Peyer's patch (tissue), 4 donors: ENCODE data around the gene SMAGP. TPM values are rescaled to one million over a fixed set of nuclear protein-coding genes. Genes with fewer than 3 reads are reported as not detected.
A peak's percentile ranks its signal among the peaks of the same experiment; 100 is the strongest.
"Not testable (repeated sequence)": the region's sequence is repeated elsewhere in the genome, so short reads cannot be mapped to it uniquely, and the experiment has no call there.

ENCODE experiments used
- DNase-seq, 3 donors: peaks; one replicate each; pipeline ENCODE4 v3.0.0-alpha.2; 2017 to 2019
- H3K27ac ChIP-seq, 4 donors: fragments of 200-600 bp; sonication (generic); one replicate each; pipeline ENCODE4 v1.5.1; 2016 to 2019
- H3K27me3 ChIP-seq, 2 donors: fragments of 200-600 bp; sonication (generic); one replicate each; pipeline ENCODE4 v1.5.1; 2019
- H3K36me3 ChIP-seq, 3 donors: fragments of 200-600 bp; sonication (generic); one replicate each; pipeline ENCODE4 v1.5.1; 2016 to 2019
- H3K4me1 ChIP-seq, 4 donors: fragments of 200-600 bp; sonication (generic); one replicate each; pipeline ENCODE4 v1.5.1; 2016 to 2019
- H3K4me3 ChIP-seq, 4 donors: fragments of 200-600 bp; sonication (generic); 1 replicate in 3 of 4; 2 replicates in 1 of 4; pipeline ENCODE4 v1.5.1; 2016 to 2019; ENCODE audit warnings: mild to moderate bottlenecking in 1 of 4
- H3K9me3 ChIP-seq, 4 donors: fragments of 200-600 bp; sonication (generic); one replicate each; pipeline ENCODE4 v1.5.1; 2016 to 2019; ENCODE audit warnings: mild to moderate bottlenecking in 1 of 4
- POLR2A ChIP-seq, 2 donors: fragments of 450-650 bp; IDR thresholded peaks; one replicate each; pipeline ENCODE4 v1.5.1; 2017; ENCODE audit warnings: antibody characterized with exemption in 2 of 2, mild to moderate bottlenecking in 2 of 2, moderate library complexity in 2 of 2
- total RNA-seq, 4 donors: library from RNA; depleted of rRNA; stranded (reverse); fragments of >200 nt; gene quantifications; one replicate each; pipeline ENCODE4 v1.1.0, GENCODE V29; 2016
- TF ChIP-seq, protein P1 (sequence below), 6 experiments: fragments of 450-650 bp in 4 of 6; fragments of 200-600 bp in 2 of 6; sonication (generic) in 1 of 6; IDR thresholded peaks; one replicate each; pipeline ENCODE4 v1.5.1; 2017 to 2019; ENCODE audit warnings: antibody characterized with exemption in 6 of 6, mild to moderate bottlenecking in 3 of 6, moderate library complexity in 1 of 6

The SMAGP gene
- total RNA-seq, 4 donors from 2014 or later, result 23.1 to 42.9 (median 39.1) TPM

DNA sequence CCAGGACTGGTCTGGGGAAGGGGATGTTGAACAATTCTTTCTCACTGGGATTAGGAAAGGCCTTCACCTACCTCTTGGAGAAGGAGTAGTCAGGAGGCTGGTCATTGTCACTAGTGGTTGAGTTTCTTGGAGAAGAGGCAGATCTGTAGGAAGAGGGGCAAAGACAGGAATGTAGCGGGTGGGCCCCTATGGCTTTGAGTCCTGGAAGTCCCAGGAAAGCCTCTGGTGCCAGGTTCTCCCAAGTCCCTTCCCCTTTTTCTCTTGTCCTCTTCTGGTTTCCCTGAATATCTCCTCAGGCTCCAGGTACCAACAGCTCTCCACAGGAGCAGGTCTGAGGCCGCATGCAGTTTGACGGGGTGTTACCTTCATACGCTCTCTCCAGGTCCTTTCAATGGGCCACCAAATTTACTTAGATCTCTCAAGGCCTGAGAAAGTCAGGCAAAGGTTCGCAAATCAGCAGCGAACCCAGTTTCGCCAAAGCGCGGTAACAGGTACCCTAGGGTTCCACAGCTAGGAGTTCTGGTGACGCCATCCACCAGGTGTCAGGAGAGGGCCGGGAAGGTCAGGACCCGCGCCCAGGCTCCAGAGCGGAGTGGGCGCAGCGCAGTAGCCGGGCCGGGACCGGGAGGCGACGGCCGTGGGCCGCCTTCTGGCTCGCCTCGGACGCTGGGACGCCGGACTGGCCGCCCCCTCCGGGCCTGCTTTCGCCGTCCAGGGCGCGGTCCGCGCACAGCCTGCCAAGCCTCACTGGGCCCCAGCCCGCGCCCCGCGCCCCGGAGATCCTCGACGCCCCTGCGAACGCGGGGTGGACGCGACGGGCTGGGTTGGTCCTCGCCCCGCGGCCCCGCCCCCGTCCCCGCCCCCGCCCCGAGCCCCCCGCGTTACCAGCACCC, 795 bp downstream of the SMAGP start:
- TF ChIP-seq, protein P1, sequence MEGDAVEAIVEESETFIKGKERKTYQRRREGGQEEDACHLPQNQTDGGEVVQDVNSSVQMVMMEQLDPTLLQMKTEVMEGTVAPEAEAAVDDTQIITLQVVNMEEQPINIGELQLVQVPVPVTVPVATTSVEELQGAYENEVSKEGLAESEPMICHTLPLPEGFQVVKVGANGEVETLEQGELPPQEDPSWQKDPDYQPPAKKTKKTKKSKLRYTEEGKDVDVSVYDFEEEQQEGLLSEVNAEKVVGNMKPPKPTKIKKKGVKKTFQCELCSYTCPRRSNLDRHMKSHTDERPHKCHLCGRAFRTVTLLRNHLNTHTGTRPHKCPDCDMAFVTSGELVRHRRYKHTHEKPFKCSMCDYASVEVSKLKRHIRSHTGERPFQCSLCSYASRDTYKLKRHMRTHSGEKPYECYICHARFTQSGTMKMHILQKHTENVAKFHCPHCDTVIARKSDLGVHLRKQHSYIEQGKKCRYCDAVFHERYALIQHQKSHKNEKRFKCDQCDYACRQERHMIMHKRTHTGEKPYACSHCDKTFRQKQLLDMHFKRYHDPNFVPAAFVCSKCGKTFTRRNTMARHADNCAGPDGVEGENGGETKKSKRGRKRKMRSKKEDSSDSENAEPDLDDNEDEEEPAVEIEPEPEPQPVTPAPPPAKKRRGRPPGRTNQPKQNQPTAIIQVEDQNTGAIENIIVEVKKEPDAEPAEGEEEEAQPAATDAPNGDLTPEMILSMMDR (IDR thresholded peaks at IDR 0.05), result peak in 5 of 6 experiments; percentile 28 to 75 (median 66)
- peak in 1 of 2 donors; percentile 28 for TF ChIP-seq POLR2A (IDR thresholded peaks at IDR 0.05)
- Histone ChIP-seq H3K9me3 (no peaks in the 10 kb centered on the region), H3K27ac (peak overlapping the region; percentile 71 to 95 (median 80)), H3K4me1 (peaks cover 0 to 8% (median 0%) of the 10 kb centered on the region in 4 donors), H3K36me3 (no peaks in the 10 kb centered on the region), H3K4me3 (peak overlapping the region; percentile 66 to 86 (median 74)), H3K27me3 (no peaks in the 10 kb centered on the region)
- peak; percentile 72 to 89 (median 86) for DNase-seq

- no peaks in the 10 kb centered on the region for H3K9me3 ChIP-seq
- H3K4me3 ChIP-seq, result no peak overlapping the region
- no peak for TF ChIP-seq POLR2A (IDR thresholded peaks at IDR 0.05)
- TF ChIP-seq, protein P1 (IDR thresholded peaks at IDR 0.05), result no peak
- H3K36me3 ChIP-seq, result no peaks in the 10 kb centered on the region
- no peak for DNase-seq
- H3K27ac ChIP-seq, result no peak overlapping the region
- no peaks in the 10 kb centered on the region for H3K4me1 ChIP-seq
- H3K27me3 ChIP-seq, result no peaks in the 10 kb centered on the region
Measured at GRCh38 chr12:51265024-51265423, 5.2 kb downstream of the SMAGP start.

DNA sequence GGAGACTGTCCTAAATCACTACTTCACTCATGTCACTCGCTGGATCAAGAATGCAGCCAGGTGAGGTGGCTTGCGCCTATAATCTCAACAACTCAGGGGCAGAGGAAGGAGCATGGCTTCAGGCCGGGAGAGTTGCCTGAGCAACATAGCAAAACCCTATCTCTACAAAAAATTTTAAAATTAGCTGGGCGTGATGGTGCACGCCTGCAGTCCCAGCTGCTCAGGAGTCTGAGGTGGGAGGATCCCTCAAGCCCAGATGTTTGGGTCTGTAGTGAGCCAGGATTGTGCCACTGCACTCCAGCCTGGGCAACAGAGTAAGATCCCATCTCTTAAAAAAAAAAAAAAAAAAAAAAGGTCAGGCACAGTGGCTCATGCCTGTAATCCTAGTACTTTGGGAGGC, 5.9 kb downstream of the SMAGP start:
- TF ChIP-seq, protein P1 (IDR thresholded peaks at IDR 0.05), result no peak
- no peak for TF ChIP-seq POLR2A (IDR thresholded peaks at IDR 0.05)
- DNase-seq, result no peak
- Histone ChIP-seq H3K27me3 (no peaks in the 10 kb centered on the region), H3K4me3 (no peak overlapping the region), H3K4me1 (no peaks in the 10 kb centered on the region), H3K27ac (no peak overlapping the region), H3K9me3 (no peaks in the 10 kb centered on the region), H3K36me3 (no peaks in the 10 kb centered on the region)

GRCh38 chr12:51263341-51263740, 6.9 kb downstream of the SMAGP start:
- TF ChIP-seq, protein P1 (IDR thresholded peaks at IDR 0.05), result no peak
- no peak for TF ChIP-seq POLR2A (IDR thresholded peaks at IDR 0.05)
- Histone ChIP-seq H3K27me3 (no peaks in the 10 kb centered on the region), H3K9me3 (no peaks in the 10 kb centered on the region), H3K27ac (no peak overlapping the region), H3K36me3 (no peaks in the 10 kb centered on the region), H3K4me3 (no peak overlapping the region), H3K4me1 (no peaks in the 10 kb centered on the region)
- no peak for DNase-seq

GRCh38 chr12:51262758-51263177, 7.4 kb downstream of the SMAGP start:
- Histone ChIP-seq H3K4me1 (no peaks in the 10 kb centered on the region), H3K9me3 (no peaks in the 10 kb centered on the region), H3K4me3 (no peak overlapping the region), H3K27ac (no peak overlapping the region), H3K36me3 (no peaks in the 10 kb centered on the region), H3K27me3 (no peaks in the 10 kb centered on the region)
- no peak for TF ChIP-seq POLR2A (IDR thresholded peaks at IDR 0.05)
- TF ChIP-seq, protein P1 (IDR thresholded peaks at IDR 0.05), result peak in 4 of 6 experiments; percentile 42 to 65 (median 60)
- DNase-seq, result peak in 2 of 3 donors; percentile 76 to 84

GRCh38 chr12:51259600-51259999, 10.6 kb downstream of the SMAGP start:
- not testable (repeated sequence) for H3K4me1 ChIP-seq, H3K27ac ChIP-seq, DNase-seq, H3K36me3 ChIP-seq, H3K27me3 ChIP-seq, H3K9me3 ChIP-seq, H3K4me3 ChIP-seq
